Keratinocyte (primary cell): ENCODE measurements around the gene ADAMTS16. TPM values are rescaled to one million over a fixed set of nuclear protein-coding genes. Genes with fewer than 3 reads are reported as not detected.

Source experiments
- DNase-seq: peaks from one replicate; pipeline ENCODE4 v3.0.0-alpha.2; 2011; ENCODE audit warnings: low read depth, missing footprints, low spot score
- FAIRE-seq: peaks from 2 replicates; lab custom pipeline; 2011; peaks lifted over from hg19 to GRCh38; lab: Jason Lieb, UNC
- H2AFZ ChIP-seq: 2 replicates; pipeline ENCODE4 v1.6.0; 2012; ENCODE audit warnings: low read length, control low read depth, inconsistent platforms; ENCODE audit not compliant: control insufficient read depth
- H3K27ac ChIP-seq: 2 replicates; pipeline ENCODE4 v1.5.1; 2011; ENCODE audit warnings: low read length; ENCODE audit not compliant: control insufficient read depth, insufficient read depth
- H3K27me3 ChIP-seq: 3 replicates; pipeline ENCODE4 v1.6.0; 2011; ENCODE audit warnings: low read length; ENCODE audit not compliant: control insufficient read depth, insufficient read depth; ENCODE audit errors: extremely low read depth
- H3K36me3 ChIP-seq, 2 experiments: 2 replicates in 1 of 2; 3 replicates in 1 of 2; pipeline ENCODE4 v1.5.1; 2011; ENCODE audit warnings: low read length in 2 of 2, mild to moderate bottlenecking in 1 of 2; ENCODE audit not compliant: control insufficient read depth in 2 of 2, insufficient read depth in 2 of 2; ENCODE audit errors: extremely low read depth in 1 of 2
- H3K4me1 ChIP-seq: 3 replicates; pipeline ENCODE4 v1.5.1; 2011; ENCODE audit warnings: low read length; ENCODE audit not compliant: control insufficient read depth, insufficient read depth; ENCODE audit errors: extremely low read depth
- H3K4me2 ChIP-seq: 3 replicates; pipeline ENCODE4 v1.6.0; 2011; ENCODE audit warnings: low read depth, low read length; ENCODE audit not compliant: control insufficient read depth, insufficient read depth; ENCODE audit errors: extremely low read depth
- H3K4me3 ChIP-seq, 3 experiments: fragments of 200-600 bp in 1 of 3; sonication (generic) in 1 of 3; 2 replicates in 2 of 3; 3 replicates in 1 of 3; pipeline ENCODE4 v1.5.1; 2011 to 2016; ENCODE audit warnings: low read length in 3 of 3, mild to moderate bottlenecking in 3 of 3, control low read depth in 2 of 3, inconsistent platforms in 1 of 3, low read depth in 1 of 3, mixed read lengths in 1 of 3, mixed run types in 1 of 3, moderate library complexity in 1 of 3; ENCODE audit not compliant: control insufficient read depth in 2 of 3, insufficient read depth in 2 of 3; ENCODE audit errors: extremely low read depth in 1 of 3
- H3K79me2 ChIP-seq: 2 replicates; pipeline ENCODE4 v1.6.0; 2012; ENCODE audit warnings: low read length; ENCODE audit not compliant: control insufficient read depth, insufficient read depth
- H3K9ac ChIP-seq: 3 replicates; pipeline ENCODE4 v1.6.0; 2011; ENCODE audit warnings: low read length; ENCODE audit not compliant: control insufficient read depth, insufficient read depth; ENCODE audit errors: extremely low read depth
- H3K9me1 ChIP-seq: 3 replicates; pipeline ENCODE4 v1.6.0; 2011; ENCODE audit warnings: low read length; ENCODE audit not compliant: control insufficient read depth, insufficient read depth; ENCODE audit errors: extremely low read depth
- H3K9me3 ChIP-seq: 2 replicates; pipeline ENCODE4 v1.5.1; 2012; ENCODE audit warnings: low read depth, low read length; ENCODE audit not compliant: control insufficient read depth
- H4K20me1 ChIP-seq: 3 replicates; pipeline ENCODE4 v1.6.0; 2011; ENCODE audit warnings: low read length; ENCODE audit not compliant: control insufficient read depth, insufficient read depth; ENCODE audit errors: extremely low read depth
- CTCF ChIP-seq, 3 experiments: IDR thresholded peaks in 1 of 3; conservative IDR thresholded peaks in 1 of 3; optimal IDR thresholded peaks in 1 of 3; 2 replicates in 2 of 3; 3 replicates in 1 of 3; pipeline versions ENCODE3 to v1.5.1; 2011; ENCODE audit warnings: low read length in 3 of 3, mild to moderate bottlenecking in 3 of 3, moderate library complexity in 2 of 3, control low read depth in 1 of 3, inconsistent platforms in 1 of 3; ENCODE audit not compliant: insufficient read depth in 2 of 3; ENCODE audit errors: extremely low read depth in 1 of 3
- EZH2 ChIP-seq: IDR thresholded peaks from one replicate; pipeline ENCODE4 v1.6.1; 2012; ENCODE audit warnings: inconsistent platforms, mild to moderate bottlenecking, low read length, moderate library complexity
- dilution Hi-C: fragments of 300-500 bp; cut with MboI; formaldehyde crosslinking; loops from one replicate; pipeline ENCODE4 v1.7.0; 2020; ENCODE audit warnings: low sequenced_read_pairs; ENCODE audit not compliant: extremely low pct_ligation_motif_present
- polyA plus RNA-seq, 5 experiments: library from polyadenylated mRNA; depleted of rRNA in 3 of 5; stranded (reverse) in 3 of 5; stranded (forward) in 1 of 5; unstranded in 1 of 5; fragments of >200 nt; gene quantifications; 1 replicate in 1 of 5; 2 replicates in 3 of 5; 3 replicates in 1 of 5; pipeline versions ENCODE4 v1.2.1 to v1.2.3, GENCODE V29; 2011 to 2012; ENCODE audit warnings: missing spikeins in 2 of 5, low read depth in 1 of 5, low replicate concordance in 1 of 5

The ADAMTS16 gene
- polyA plus RNA-seq, 1 donor (not counting 4 experiments of a cell fraction or from before 2014, with no cell fraction given) = not detected

- H2AFZ ChIP-seq = no peak overlapping the region
- no peak overlapping the region for H3K4me3 ChIP-seq
- no peak overlapping the region for H3K9ac ChIP-seq
- H3K27ac ChIP-seq = no peak overlapping the region
- FAIRE-seq = no peak
- no peaks in the 10 kb centered on the region for H3K4me1 ChIP-seq
- H3K9me1 ChIP-seq = no peaks in the 10 kb centered on the region
- H3K27me3 ChIP-seq = peaks cover 20% of the 10 kb centered on the region
- H3K4me2 ChIP-seq = no peak overlapping the region
- no peaks in the 10 kb centered on the region for H3K9me3 ChIP-seq
- dilution Hi-C loops = no loop called here
- no peak for DNase-seq
- no peaks in the 10 kb centered on the region for H3K79me2 ChIP-seq
- H3K36me3 ChIP-seq = no peaks in the 10 kb centered on the region
- no peak for TF ChIP-seq CTCF (optimal IDR thresholded peaks at IDR 0.05 in 1 of 3, IDR thresholded peaks at IDR 0.05 in 1 of 3, conservative IDR thresholded peaks at IDR 0.05 in 1 of 3; ENCODE audit: extremely low read depth in 1 of 3, insufficient read depth in 2 of 3, low read length in 3 of 3)
- no peak for TF ChIP-seq EZH2
- H4K20me1 ChIP-seq = no peaks in the 10 kb centered on the region
These were observed 4.3 kb downstream of the ADAMTS16 start for GRCh38 chr5:5144441-5144840.

- dilution Hi-C loops = no loop called here
- Histone ChIP-seq H3K79me2 (no peaks in the 10 kb centered on the region), H3K4me3 (no peak overlapping the region), H3K9me1 (no peaks in the 10 kb centered on the region), H3K9ac (no peak overlapping the region), H4K20me1 (no peaks in the 10 kb centered on the region), H2AFZ (no peak overlapping the region), H3K4me2 (no peak overlapping the region), H3K36me3 (no peaks in the 10 kb centered on the region), H3K27ac (no peak overlapping the region), H3K27me3 (peaks cover 7% of the 10 kb centered on the region), H3K9me3 (no peaks in the 10 kb centered on the region), H3K4me1 (no peaks in the 10 kb centered on the region)
- no peak for FAIRE-seq
- no peak for DNase-seq
- TF ChIP-seq EZH2 = no peak
- no peak for TF ChIP-seq CTCF (optimal IDR thresholded peaks at IDR 0.05 in 1 of 3, IDR thresholded peaks at IDR 0.05 in 1 of 3, conservative IDR thresholded peaks at IDR 0.05 in 1 of 3; ENCODE audit: extremely low read depth in 1 of 3, insufficient read depth in 2 of 3, low read length in 3 of 3)
These were observed 5.8 kb downstream of the ADAMTS16 start for GRCh38 chr5:5145651-5146529.
